HAP-1 (cell line): Measurements from ENCODE around the gene GPR119.
A peak's percentile ranks its signal among the peaks of the same experiment; 100 is the strongest.
"Not testable (repeated sequence)": the region's sequence is repeated elsewhere in the genome, so short reads cannot be mapped to it uniquely, and the experiment has no call there.

Experiments used
- DNase-seq, 2 experiments: peaks; one replicate each; pipeline ENCODE4 v3.0.0-alpha.2; 2016 to 2020; ENCODE audit warnings: low spot score in 2 of 2
- H3K27me3 ChIP-seq: fragments of 250-450 bp; sonication (Bioruptor Pico); 2 replicates; pipeline ENCODE4 v1.5.1; 2020; ENCODE audit warnings: low read depth, mild to moderate bottlenecking, moderate library complexity
- H3K36me3 ChIP-seq: fragments of 250-450 bp; sonication (Bioruptor Pico); replicated peaks from 2 replicates; pipeline ENCODE4 v1.5.1; 2020; ENCODE audit warnings: mild to moderate bottlenecking
- H3K4me1 ChIP-seq: fragments of 250-450 bp; sonication (Bioruptor Pico); 2 replicates; pipeline ENCODE4 v1.5.1; 2020; ENCODE audit warnings: mild to moderate bottlenecking
- H3K4me3 ChIP-seq: fragments of 250-450 bp; sonication (Bioruptor Pico); 2 replicates; pipeline ENCODE4 v1.5.1; 2020; ENCODE audit warnings: mild to moderate bottlenecking, moderate library complexity
- H3K9me3 ChIP-seq: fragments of 250-450 bp; sonication (Bioruptor Pico); 2 replicates; pipeline ENCODE4 v1.5.1; 2020; ENCODE audit warnings: mild to moderate bottlenecking, moderate library complexity
- in situ Hi-C: fragments of 300-500 bp; cut with MboI; formaldehyde crosslinking; loops from 3 replicates; pipeline ENCODE4 v1.14.3; 2020; ENCODE audit warnings: low sequenced_read_pairs, inconsistent platforms, mixed read lengths

GPR119 gene

GRCh38 chrX:130385520-130385919, at the start of gene GPR119:
TSS of gene GPR119 (minus strand) at chrX:130385674. CDS start at chrX:130385447, 227 bp downstream.
- Histone ChIP-seq H3K4me3 (no peak within 1 kb of the TSS), H3K4me1 (no peaks in the 10 kb centered on the region), H3K9me3 (no peaks in the 10 kb centered on the region), H3K27me3 (no peaks in the 10 kb centered on the region; the same call in 1 of the 2 replicates), H3K36me3 (no peaks in the 10 kb centered on the region)
- no peak for DNase-seq
- in situ Hi-C loops, result no loop called here

DNA sequence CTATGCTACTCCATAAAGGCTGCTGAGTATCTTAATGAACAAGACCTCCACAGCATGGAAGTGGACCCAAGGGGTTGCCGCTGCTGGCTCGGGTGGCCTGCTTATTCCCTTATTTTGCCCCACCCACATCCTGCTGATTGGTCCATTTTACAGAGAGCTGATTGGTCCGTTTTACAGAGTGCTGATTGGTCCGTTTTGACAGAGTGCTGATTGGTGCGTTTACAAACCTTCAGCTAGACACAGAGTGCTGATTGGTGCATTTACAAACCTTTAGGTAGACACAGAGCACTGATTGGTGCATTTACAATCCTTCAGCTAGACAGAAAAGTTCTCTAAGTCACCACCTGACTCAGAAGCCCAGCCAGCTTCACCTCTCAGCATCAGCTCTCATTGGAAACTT, 43.8 kb upstream of the GPR119 start:
- in situ Hi-C loops, H3K9me3 ChIP-seq, H3K27me3 ChIP-seq, H3K4me1 ChIP-seq, H3K36me3 ChIP-seq, H3K4me3 ChIP-seq, DNase-seq: not testable (repeated sequence)

GRCh38 chrX:130426531-130426930, 41.1 kb upstream of the GPR119 start:
- in situ Hi-C loops, result no loop called here
- no peaks in the 10 kb centered on the region for H3K4me1 ChIP-seq
- DNase-seq, result no peak
- H3K27me3 ChIP-seq, result peaks cover 6% of the 10 kb centered on the region; the same call in 1 of the 2 replicates
- no peaks in the 10 kb centered on the region for H3K9me3 ChIP-seq
- H3K36me3 ChIP-seq, result no peaks in the 10 kb centered on the region
- no peak overlapping the region for H3K4me3 ChIP-seq

- in situ Hi-C loops, result no loop called here
- Histone ChIP-seq H3K4me1 (no peaks in the 10 kb centered on the region), H3K4me3 (no peak overlapping the region), H3K9me3 (no peaks in the 10 kb centered on the region), H3K36me3 (no peaks in the 10 kb centered on the region; the same call in 1 of the 2 replicates), H3K27me3 (no peaks in the 10 kb centered on the region)
- no peak for DNase-seq
These were observed 33.8 kb upstream of the GPR119 start for GRCh38 chrX:130419263-130419662.

- no peak for DNase-seq
- no peak overlapping the region for H3K4me3 ChIP-seq
- no peaks in the 10 kb centered on the region for H3K4me1 ChIP-seq
- no peaks in the 10 kb centered on the region for H3K9me3 ChIP-seq
- no peaks in the 10 kb centered on the region for H3K27me3 ChIP-seq
- no peaks in the 10 kb centered on the region; the same call in 1 of the 2 replicates for H3K36me3 ChIP-seq
- in situ Hi-C loops, result no loop called here
These were observed 33.3 kb upstream of the GPR119 start for GRCh38 chrX:130418740-130419139.

- DNase-seq, result no peak
- Histone ChIP-seq H3K36me3 (peaks cover under 1% of the 10 kb centered on the region), H3K4me1 (no peaks in the 10 kb centered on the region), H3K4me3 (no peak overlapping the region), H3K27me3 (no peaks in the 10 kb centered on the region), H3K9me3 (no peaks in the 10 kb centered on the region)
- in situ Hi-C loops, result no loop called here
These were observed 32.6 kb upstream of the GPR119 start for GRCh38 chrX:130418066-130418465.

GRCh38 chrX:130416785-130417184, 31.3 kb upstream of the GPR119 start:
- in situ Hi-C loops, result no loop called here
- Histone ChIP-seq H3K4me3 (no peak overlapping the region), H3K36me3 (peaks cover 9% of the 10 kb centered on the region), H3K9me3 (no peaks in the 10 kb centered on the region), H3K27me3 (no peaks in the 10 kb centered on the region), H3K4me1 (no peaks in the 10 kb centered on the region)
- no peak for DNase-seq

- H3K27me3 ChIP-seq, result no peaks in the 10 kb centered on the region
- H3K9me3 ChIP-seq, result no peaks in the 10 kb centered on the region
- in situ Hi-C loops, result no loop called here
- no peak overlapping the region for H3K4me3 ChIP-seq
- peaks cover 24% of the 10 kb centered on the region for H3K36me3 ChIP-seq
- H3K4me1 ChIP-seq, result no peaks in the 10 kb centered on the region
- DNase-seq, result no peak
These were observed 29.7 kb upstream of the GPR119 start for GRCh38 chrX:130415201-130415600.

- in situ Hi-C loops, result no loop called here
- DNase-seq, result no peak
- Histone ChIP-seq H3K4me3 (no peak overlapping the region), H3K27me3 (no peaks in the 10 kb centered on the region), H3K4me1 (no peaks in the 10 kb centered on the region), H3K9me3 (no peaks in the 10 kb centered on the region), H3K36me3 (peaks cover 28% of the 10 kb centered on the region)
These were observed 29.3 kb upstream of the GPR119 start for GRCh38 chrX:130414800-130415199.

GRCh38 chrX:130413415-130413814, 27.9 kb upstream of the GPR119 start:
- in situ Hi-C loops, result no loop called here
- peaks cover 42% of the 10 kb centered on the region for H3K36me3 ChIP-seq
- DNase-seq, result no peak

DNA sequence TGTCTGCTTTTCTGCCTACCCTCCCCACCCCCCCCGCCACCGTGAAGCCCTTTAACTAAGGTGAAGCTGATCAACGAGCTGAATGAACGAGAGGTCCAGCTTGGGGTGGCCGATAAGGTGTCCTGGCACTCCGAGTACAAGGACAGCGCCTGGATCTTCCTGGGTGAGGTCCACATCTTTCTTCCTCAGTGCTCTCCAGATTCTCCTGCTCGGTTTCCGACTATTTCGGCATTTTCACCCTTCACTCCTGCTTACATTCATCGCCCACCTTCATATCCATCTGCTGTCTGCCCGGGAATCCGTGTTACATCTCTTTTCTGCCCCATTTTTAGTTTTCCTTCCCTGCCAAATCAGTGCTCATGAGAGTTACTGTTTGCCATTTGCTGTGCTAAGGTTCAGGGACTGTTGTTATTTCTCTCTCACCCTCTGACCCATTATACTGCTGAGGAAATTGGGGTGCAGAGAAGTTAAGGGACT, 16.8 kb upstream of the GPR119 start:
- peak overlapping the region; percentile 67 for H3K4me3 ChIP-seq
- peaks cover 5% of the 10 kb centered on the region for H3K4me1 ChIP-seq
- in situ Hi-C loops, result no loop called here
- H3K27me3 ChIP-seq, result no peaks in the 10 kb centered on the region
- no peak for DNase-seq
- no peaks in the 10 kb centered on the region for H3K9me3 ChIP-seq
- peaks cover 16% of the 10 kb centered on the region for H3K36me3 ChIP-seq

More at GRCh38 chrX:130413415-130413814, 27.9 kb upstream of the GPR119 start:
- Histone ChIP-seq H3K27me3 (no peaks in the 10 kb centered on the region), H3K9me3 (no peaks in the 10 kb centered on the region), H3K4me1 (no peaks in the 10 kb centered on the region), H3K4me3 (no peak overlapping the region)

GRCh38 chrX:130401415-130402207, 16.1 kb upstream of the GPR119 start, which contains the start of gene RBMX2:
TSS of gene RBMX2 (plus strand) at chrX:130401987. CDS start at chrX:130402033, 46 bp downstream.
- DNase-seq, result peak; percentile 82 to 88
- peak within 1 kb of the TSS; percentile 67 for H3K4me3 ChIP-seq
- in situ Hi-C loops, result no loop called here
- no peaks in the 10 kb centered on the region for H3K27me3 ChIP-seq
- H3K36me3 ChIP-seq, result peaks cover 15% of the 10 kb centered on the region
- no peaks in the 10 kb centered on the region for H3K9me3 ChIP-seq
- H3K4me1 ChIP-seq, result peaks cover 5% of the 10 kb centered on the region

- DNase-seq, result no peak
These were observed 9.9 kb upstream of the GPR119 start for GRCh38 chrX:130395341-130395740.

GRCh38 chrX:130393451-130394074, 8.1 kb upstream of the GPR119 start:
- no peaks in the 10 kb centered on the region for H3K4me1 ChIP-seq
- in situ Hi-C loops, result loop anchor here (10.0 kb wide), 1 partner anchor 521 kb away; no protein-coding TSS in a partner anchor
- H3K4me3 ChIP-seq, result no peak overlapping the region
- H3K9me3 ChIP-seq, result no peaks in the 10 kb centered on the region
- DNase-seq, result peak; percentile 59 to 70
- peaks cover 4% of the 10 kb centered on the region; the same call in 1 of the 2 replicates for H3K27me3 ChIP-seq
- no peaks in the 10 kb centered on the region for H3K36me3 ChIP-seq

More at GRCh38 chrX:130395341-130395740, 9.9 kb upstream of the GPR119 start:
- Histone ChIP-seq H3K4me1 (no peaks in the 10 kb centered on the region; the same call in 1 of the 2 replicates), H3K27me3 (peaks cover 4% of the 10 kb centered on the region; the same call in 1 of the 2 replicates), H3K36me3 (no peaks in the 10 kb centered on the region), H3K9me3 (no peaks in the 10 kb centered on the region), H3K4me3 (no peak overlapping the region)
- in situ Hi-C loops, result loop anchor here (10.0 kb wide), 1 partner anchor 519 kb away; no protein-coding TSS in a partner anchor
